ENCODE measurements around the gene ARGLU1.

ARGLU1 gene

GRCh38 chr13:106499896-106500295, 68.0 kb downstream of the ARGLU1 start:
- no peak overlapping the region for H3K4me3 ChIP-seq (ENCODE audit: control insufficient read depth, low read depth, low read length)
- no peak for TF ChIP-seq CTCF (IDR thresholded peaks at IDR 0.05; ENCODE audit: control insufficient read depth, insufficient read depth, low read depth, low read length, missing control alignments)

GRCh38 chr13:106499113-106499512, 68.8 kb downstream of the ARGLU1 start:
- no peak for TF ChIP-seq CTCF (IDR thresholded peaks at IDR 0.05; ENCODE audit: control insufficient read depth, insufficient read depth, low read depth, low read length, missing control alignments)
- no peak for DNase-seq (ENCODE audit: low read depth)
- no peak overlapping the region for H3K4me3 ChIP-seq (ENCODE audit: control insufficient read depth, low read depth, low read length)

More at GRCh38 chr13:106499896-106500295, 68.0 kb downstream of the ARGLU1 start:
- no peak for DNase-seq (ENCODE audit: low read depth)

- no peak for DNase-seq (ENCODE audit: low read depth)
- H3K4me3 ChIP-seq (ENCODE audit: control insufficient read depth, low read depth, low read length): no peak overlapping the region
- TF ChIP-seq CTCF (IDR thresholded peaks at IDR 0.05; ENCODE audit: control insufficient read depth, insufficient read depth, low read depth, low read length, missing control alignments): no peak
Measured at GRCh38 chr13:106498571-106498970, 69.4 kb downstream of the ARGLU1 start.

GRCh38 chr13:106498158-106498557, 69.8 kb downstream of the ARGLU1 start:
- DNase-seq (ENCODE audit: low read depth): no peak
- no peak overlapping the region for H3K4me3 ChIP-seq (ENCODE audit: control insufficient read depth, low read depth, low read length)
- TF ChIP-seq CTCF (IDR thresholded peaks at IDR 0.05; ENCODE audit: control insufficient read depth, insufficient read depth, low read depth, low read length, missing control alignments): no peak

GRCh38 chr13:106497079-106497478, 70.9 kb downstream of the ARGLU1 start:
- no peak overlapping the region for H3K4me3 ChIP-seq (ENCODE audit: control insufficient read depth, low read depth, low read length)
- no peak for DNase-seq (ENCODE audit: low read depth)
- TF ChIP-seq CTCF (IDR thresholded peaks at IDR 0.05; ENCODE audit: control insufficient read depth, insufficient read depth, low read depth, low read length, missing control alignments): no peak

GRCh38 chr13:106496072-106496997, 71.6 kb downstream of the ARGLU1 start:
- TF ChIP-seq CTCF (IDR thresholded peaks at IDR 0.05; ENCODE audit: control insufficient read depth, insufficient read depth, low read depth, low read length, missing control alignments): no peak
- DNase-seq (ENCODE audit: low read depth): no peak
- H3K4me3 ChIP-seq (ENCODE audit: control insufficient read depth, low read depth, low read length): no peak overlapping the region
